ENCODE measurements around the gene SPTLC2.

DNA sequence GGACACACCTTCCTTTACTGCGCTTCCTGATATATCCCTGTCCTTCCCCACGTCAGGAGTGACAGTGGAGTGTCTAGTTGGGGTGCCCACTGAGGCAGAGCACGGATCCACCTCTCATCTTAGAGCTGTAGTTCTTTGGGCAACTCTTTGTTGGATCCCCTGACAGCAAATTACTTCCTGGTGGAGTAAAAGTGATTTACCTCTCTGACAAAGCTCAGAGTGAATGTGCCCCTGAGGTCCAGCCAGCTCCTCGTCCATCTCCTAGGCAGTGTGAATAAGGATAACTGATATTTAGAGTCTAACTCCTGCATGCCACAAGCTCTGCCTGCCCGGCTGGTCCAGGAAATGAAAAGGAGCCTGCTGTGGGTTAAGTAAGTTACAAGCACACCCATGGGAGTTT lies 142.5 kb downstream of the SPTLC2 start:
- TF ChIP-seq, protein P1, sequence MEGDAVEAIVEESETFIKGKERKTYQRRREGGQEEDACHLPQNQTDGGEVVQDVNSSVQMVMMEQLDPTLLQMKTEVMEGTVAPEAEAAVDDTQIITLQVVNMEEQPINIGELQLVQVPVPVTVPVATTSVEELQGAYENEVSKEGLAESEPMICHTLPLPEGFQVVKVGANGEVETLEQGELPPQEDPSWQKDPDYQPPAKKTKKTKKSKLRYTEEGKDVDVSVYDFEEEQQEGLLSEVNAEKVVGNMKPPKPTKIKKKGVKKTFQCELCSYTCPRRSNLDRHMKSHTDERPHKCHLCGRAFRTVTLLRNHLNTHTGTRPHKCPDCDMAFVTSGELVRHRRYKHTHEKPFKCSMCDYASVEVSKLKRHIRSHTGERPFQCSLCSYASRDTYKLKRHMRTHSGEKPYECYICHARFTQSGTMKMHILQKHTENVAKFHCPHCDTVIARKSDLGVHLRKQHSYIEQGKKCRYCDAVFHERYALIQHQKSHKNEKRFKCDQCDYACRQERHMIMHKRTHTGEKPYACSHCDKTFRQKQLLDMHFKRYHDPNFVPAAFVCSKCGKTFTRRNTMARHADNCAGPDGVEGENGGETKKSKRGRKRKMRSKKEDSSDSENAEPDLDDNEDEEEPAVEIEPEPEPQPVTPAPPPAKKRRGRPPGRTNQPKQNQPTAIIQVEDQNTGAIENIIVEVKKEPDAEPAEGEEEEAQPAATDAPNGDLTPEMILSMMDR (conservative IDR thresholded peaks at IDR 0.05), result no peak
- TF ChIP-seq EZH2 (IDR thresholded peaks at IDR 0.05; ENCODE audit: low read depth), result no peak

All from PC-9 (cell line).